ENCODE results near the gene HADH.
"Not testable (repeated sequence)": the region's sequence is repeated elsewhere in the genome, so short reads cannot be mapped to it uniquely, and the experiment has no call there.

Gene HADH

DNA sequence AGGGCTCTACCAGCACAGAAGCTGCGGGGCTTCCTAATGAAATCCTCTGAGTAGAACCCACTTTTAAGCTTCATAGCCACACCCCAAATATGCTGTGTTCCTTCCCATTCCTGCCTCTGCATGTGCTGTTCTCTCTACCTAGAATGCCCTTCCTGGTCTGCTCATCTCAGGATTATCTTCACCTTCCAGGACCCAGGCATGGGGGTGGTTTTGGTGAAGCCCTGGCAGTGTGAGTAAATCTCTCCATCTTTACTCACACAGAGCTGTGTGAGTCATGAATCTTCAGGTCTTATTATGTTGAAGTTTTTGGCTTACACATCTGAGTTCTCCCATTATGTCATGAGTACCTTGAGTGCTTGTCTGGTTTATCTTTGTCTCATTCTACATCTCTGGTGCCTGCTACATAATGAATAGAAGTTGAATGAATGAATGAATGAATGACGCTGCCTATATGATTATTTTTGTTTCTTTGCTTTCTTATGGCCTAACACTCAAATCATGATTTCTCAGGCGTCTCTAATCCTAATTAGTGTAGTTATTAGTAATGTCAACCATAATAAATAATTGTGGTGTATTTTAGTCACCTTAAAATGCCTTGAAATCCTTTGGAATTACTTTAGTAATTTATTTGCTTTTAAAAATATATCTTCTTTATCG lies 41.9 kb downstream of the HADH start:
- no peak for DNase-seq (ENCODE audit: low read depth in 2 of 2)

DNA sequence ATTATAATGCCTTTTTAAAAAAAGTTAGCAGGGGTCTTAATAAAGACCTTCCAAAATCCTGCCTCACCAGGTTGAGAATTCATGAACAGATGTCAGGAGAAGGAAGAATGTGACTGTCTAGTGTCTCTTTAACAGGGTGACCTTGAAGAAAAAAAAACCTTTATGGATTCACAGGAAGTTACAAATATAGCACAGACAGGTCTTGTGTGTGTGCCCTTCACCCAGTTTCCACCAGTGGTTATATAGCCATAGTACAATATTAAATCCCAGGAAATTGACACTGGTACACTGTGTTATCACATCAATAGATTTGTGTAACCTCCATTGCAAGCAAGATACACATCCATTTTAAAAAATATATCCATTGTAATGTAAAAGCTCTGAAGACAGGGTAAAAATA lies 43.7 kb downstream of the HADH start:
- DNase-seq (ENCODE audit: low read depth in 2 of 2) = no peak

DNA sequence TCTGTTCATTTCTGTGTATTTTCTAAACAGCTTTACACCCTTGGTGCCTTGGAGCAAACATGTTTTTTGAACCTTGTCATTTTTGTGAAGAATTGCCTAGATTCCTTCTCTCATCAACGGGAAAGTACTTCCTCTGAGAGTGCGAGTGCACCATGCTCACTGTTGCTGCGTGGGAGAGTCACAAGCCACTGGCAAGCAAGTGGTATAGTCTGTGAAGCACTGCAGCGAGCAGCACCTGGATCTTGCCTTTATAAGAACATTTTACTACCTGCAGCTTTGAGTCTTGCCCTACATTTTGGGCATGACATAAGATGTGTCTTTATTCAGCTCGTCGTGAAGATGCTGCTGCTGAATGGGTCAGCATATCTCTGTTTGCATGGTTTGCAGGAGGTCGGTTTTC lies 44.9 kb downstream of the HADH start:
- no peak for DNase-seq (ENCODE audit: low read depth in 2 of 2)

DNA sequence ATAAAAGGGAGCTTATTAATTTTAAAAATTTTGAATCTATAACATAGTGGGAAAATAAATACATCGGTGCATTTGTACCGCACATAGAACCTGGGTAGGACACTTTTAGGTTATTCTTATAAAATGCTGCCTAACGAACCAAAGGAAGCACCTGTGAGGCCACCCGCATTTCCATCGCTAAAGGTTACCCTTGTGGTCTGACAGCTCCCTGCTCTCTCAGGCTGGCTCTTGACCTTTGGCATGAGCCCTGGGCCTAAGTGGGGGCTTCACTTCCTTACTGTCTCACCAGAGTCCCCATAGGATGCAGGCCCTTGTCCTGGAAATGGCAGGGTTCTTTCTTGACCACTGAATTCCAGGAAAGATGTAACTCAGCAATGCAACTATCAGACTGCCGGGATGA lies 46.0 kb downstream of the HADH start:
- no peak for DNase-seq (ENCODE audit: low read depth in 2 of 2)

DNA sequence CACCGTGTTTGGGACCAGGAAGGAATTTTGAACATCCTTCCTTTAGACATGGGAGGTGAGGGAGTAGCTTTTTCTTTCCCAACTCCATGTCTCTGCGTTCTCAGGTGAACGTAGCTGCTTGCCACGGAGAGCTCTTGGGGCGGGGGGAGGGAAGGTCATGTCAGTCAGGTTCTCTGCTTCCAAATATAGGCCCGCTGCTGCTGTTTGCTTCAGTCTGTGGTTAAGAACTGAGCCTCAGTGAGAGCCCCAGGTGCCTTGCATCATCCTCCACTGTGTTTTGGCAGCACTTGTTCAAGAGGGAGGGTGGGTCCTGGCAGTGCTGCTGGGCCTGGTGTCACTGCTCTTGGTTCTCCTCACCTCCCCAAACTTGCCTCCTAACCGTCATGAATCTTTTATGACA lies 46.5 kb downstream of the HADH start:
- peak; percentile 40 to 42 for DNase-seq (ENCODE audit: low read depth in 2 of 2)

DNA sequence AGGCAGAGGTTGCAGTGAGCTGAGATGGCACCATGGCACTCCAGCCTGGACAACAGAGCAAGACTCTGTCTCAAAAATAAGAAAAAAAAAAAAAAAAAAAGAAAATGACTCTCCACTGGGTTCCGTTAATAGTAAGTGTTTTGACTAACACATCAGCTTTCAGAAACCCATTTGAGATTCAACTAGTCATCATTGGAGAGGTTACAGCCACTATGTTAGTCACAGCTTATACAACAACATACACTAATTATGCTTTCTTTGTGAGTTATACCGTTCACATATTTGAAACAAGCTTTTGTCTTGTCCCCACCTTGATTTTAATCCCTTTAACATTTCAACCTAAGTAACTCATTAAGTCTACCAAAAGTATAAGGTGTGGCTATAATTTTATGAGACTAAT lies 48.2 kb downstream of the HADH start:
- DNase-seq (ENCODE audit: low read depth in 2 of 2) = no peak

DNA sequence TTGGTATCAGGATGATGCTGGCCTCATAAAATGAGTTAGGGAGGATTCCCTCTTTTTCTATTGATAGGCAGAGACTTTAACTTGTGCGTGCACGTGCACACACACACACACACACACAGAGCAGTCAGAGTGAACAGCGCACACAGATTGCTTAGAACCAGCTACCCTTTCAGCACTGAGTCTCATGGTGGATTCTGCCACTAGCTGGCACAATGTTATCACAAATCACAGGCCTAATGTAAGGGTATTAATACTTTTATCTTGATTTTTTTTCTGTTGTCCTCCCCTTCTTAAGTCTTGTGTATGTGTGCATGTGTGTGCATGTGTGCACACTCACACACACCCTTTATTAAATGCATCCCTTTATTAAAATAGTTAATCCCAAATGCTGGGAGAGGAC lies 53.2 kb downstream of the HADH start:
- DNase-seq (ENCODE audit: low read depth in 2 of 2) = no peak

DNA sequence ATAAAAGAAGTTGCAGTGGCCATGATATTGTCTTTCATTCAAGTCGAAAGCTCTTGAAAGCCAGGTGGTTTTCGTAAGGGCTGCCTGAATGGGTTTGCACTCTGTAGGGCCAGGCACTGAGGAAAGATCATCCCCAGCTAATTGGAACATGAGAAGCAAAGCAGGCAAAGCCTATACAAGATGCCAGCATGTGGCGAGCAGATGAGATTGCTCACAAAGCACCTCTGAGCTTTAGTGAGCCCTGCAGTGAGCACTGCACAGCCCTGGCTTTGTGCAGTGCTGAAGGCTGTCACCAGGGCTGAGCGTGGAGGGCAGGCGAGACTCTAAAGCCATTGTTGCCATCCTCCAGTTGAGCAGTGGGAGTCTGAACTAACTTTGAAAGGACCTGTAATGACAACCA lies 53.8 kb downstream of the HADH start:
- no peak for DNase-seq (ENCODE audit: low read depth in 2 of 2)

DNA sequence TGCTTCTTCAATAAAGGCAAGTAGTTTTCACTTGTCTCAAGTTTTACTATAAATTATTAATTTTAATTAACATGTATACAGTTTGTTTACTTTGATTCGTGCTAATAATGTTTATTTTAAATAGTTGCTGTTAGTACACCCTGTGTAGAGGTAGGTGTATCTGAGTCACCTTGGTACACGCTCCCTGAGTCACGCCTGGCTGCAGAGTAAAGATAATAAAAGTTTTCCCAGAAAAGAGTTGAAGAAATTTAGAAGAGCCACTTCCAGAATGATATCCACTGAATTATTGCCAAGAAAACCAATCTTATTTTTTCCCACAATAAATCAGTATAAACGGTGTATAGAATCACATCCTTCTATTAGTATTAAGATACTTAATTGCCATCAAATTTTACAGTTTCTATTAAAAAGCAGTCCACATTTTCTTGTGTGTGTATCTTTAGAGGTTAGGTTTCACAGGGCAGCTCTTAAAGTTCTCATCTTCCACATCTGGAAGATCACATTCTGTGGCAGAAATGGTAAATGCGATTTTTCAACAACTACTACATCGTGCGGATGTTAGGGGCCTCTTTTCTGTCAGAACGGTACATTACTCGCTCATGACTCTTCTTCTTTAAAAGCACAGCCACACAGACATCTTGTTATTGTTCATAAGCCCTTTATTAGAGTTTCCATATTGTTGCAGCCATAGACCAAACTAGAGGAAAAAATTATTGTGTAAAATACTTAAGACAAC lies 55.4 kb downstream of the HADH start:
- DNase-seq (ENCODE audit: low read depth in 2 of 2) = no peak

DNA sequence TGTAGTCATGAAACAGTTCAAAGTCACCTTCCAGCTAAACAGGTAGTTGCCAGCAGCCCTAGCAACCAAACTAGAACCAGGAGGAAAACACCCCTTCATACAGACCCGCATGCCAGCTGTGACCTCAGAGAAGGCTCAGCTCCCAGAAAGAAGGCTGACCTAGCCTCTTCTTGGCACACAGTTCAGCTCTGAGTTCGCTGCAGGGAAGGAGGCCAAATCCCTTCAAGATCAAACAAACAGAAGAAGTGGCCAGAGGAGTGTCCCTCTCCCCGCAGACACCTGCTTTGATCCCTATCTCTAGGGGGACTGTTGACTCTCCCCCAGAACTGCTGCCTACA lies 56.0 kb downstream of the HADH start:
- no peak for DNase-seq (ENCODE audit: low read depth in 2 of 2)

DNA sequence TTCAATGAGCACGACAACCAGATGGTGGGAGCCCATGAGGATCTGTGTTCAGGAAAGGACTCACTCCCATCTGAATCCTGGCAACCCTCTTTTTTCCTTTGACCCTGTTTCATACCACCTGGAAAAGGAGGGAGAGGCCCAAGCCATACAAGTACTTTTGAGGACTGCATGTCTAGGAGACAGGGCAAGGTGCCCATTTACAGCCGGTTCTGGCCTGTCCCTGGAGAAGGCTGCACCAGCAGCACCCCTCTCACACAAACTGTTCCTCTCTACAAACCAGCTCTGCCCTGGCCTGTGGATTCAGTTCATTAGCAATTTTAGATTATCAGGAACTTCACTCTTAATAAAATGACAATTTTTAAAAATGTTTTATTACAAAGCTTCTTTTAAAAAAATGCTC lies 57.5 kb downstream of the HADH start:
- DNase-seq (ENCODE audit: low read depth in 2 of 2) = no peak

DNA sequence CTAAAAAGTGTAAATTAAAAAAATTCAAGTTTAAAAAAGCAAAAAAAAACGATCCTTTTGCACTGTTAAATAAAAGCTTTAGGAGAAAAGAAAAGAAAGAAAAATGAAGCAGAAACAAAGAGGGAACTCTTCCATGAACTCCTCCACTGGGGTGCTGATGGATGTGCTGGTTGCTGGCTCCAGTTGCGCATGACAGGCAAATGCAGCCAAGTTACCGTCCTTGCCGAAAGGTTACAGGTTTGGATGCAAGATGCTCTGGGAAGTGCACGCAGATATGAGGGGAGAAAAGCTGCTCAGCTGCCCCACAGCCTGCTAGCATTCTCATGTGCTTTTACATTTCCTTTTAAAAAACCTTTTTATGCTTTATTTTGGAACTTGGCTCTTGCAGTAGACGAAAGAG lies 58.5 kb downstream of the HADH start:
- no peak for DNase-seq (ENCODE audit: low read depth in 2 of 2)

DNA sequence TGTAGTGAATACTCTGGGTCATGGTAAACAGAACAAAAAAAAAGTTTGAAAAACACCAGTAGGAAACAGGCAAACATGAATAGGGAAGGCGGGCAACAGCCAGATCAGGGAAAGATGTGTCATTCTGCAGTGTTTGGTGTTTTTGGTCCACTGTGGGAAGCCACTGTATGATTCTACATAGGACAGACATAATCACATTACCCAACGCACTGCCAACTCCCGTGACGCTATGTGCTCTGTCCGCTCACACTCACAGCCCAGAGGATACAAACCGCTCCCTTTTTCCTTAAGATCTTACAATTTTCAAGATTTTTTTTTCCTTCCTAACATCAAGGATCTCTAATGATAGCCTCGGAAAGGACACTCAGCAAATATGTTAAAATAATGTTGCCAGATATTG lies 59.3 kb downstream of the HADH start:
- DNase-seq (ENCODE audit: low read depth in 2 of 2) = no peak

DNA sequence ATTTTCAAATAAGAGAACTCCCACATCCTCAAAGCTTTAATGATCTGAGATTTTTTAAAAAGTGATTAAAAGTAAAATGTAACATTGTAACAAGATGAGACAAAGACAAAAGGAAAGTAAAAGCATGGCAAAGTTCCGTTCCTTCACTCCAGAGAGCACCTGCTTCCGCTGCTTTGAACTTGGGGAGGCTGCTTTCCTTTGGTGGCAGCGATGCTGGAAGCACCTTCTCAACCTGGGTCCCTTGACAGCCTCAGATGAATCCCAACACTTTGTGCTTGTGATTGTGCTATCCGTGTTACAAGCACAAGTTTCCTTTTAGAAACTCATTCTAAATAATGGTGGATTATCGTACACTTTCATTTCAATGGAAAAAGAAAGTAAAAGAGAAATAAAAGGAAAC lies 59.7 kb downstream of the HADH start:
- no peak for DNase-seq (ENCODE audit: low read depth in 2 of 2)

DNA sequence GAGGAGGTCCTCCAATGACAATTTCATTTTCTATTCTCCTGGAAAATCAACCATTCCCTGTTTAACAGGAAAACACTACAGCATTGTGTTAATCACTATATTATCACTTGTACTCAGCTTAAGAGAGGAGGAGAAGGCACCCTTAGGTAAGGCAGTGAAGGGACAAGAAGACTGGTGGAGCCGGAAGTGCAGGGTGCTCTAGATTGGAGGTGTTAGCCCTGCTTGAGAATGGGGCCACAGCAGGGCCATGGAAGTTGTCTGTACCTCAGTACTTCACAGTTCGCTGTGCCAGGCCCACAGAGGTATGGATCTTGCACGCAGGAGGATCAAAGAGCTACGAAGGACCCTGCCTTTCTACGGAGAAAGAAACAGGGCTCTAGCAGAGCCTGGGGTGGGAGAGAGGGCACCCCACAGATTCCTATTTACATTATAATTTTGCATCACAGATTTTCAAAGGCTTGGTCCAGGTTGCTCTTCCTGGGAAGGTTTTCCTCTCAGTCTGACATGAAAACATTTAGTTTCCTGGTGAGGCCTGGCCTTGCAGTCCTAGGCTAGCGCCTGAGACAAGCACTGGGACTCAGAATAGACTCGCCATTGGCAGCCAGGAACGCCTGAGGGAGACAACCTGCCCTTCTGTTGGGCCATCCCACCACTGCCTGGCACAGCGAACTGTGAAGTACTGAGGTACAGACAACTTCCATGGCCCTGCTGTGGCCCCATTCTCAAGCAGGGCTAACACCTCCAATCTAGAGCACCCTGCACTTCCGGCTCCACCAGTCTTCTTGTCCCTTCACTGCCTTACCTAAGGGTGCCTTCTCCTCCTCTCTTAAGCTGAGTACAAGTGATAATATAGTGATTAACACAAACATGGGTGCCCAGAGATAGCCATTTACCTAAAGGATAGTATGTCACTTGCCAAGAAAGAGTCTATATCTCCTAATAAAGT lies 60.8 kb downstream of the HADH start:
- DNase-seq (ENCODE audit: low read depth in 2 of 2) = not testable (repeated sequence)

DNA sequence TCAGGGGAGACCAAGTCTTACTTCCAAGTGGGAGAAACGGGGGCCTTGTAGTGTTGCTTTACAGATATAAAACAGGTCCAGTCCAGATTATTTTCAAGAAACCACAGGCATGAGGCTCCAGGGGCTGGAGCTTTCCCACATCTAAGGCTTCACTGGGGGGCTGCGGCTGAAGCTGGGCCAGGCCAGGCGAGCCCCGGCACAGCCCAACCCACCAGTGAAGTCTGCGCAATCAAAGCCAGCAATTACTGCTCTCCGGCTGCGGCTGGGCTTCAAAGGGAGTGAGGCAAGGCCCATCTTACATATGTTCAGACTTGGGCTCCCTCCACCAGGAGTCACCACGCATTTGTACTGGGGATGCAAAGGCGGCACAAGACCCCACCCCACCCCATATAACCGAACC lies 61.7 kb downstream of the HADH start:
- DNase-seq (ENCODE audit: low read depth in 2 of 2) = no peak

DNA sequence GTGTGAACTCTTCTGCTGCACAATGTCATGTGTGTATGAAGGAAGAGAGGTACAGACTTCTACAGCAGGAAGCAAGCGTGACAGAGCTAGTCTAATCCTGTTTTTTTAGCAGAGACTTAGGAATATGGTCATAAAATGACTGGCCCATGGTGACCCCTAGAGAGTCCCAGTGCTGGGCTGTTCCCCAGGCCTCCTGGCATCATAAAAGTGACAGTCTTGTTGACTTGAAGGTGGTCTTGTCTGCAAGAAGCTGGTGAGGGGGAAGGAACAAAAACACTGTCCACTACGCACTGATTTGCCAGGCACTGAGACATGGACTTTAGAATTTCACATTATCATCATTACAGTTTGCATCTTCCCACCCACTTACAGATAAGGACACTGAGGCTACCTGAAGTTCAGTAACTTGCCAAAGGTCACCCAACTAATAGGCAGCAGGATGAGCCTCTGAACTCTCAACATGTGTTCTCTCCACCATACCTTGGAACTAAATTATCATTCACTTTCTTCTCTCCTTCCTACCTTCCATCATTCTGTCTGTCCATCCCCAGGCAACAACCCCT lies 63.0 kb downstream of the HADH start:
- no peak for DNase-seq (ENCODE audit: low read depth in 2 of 2)

DNA sequence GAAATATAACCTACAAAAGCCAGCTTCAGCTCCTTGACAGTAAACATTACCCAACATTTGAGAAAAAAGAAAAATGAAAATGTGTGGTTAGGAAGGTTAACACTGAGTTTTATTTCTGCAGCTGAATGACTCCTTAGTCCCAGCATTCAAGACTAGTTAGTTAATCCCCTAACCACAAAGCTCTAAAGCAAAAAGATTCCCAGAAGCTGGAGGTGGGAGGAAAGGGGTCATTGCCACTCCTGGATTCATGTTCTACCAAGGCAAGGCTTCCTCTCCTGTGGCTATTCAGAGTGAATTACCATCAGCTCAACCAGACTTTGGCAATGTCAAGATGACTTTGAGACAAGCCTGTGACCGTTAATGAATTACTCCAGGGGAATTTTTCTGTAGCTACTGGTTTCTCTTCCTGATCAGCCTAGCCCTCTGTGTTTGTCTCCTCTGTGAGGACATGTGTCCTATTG lies 63.6 kb downstream of the HADH start:
- no peak for DNase-seq (ENCODE audit: low read depth in 2 of 2)

DNA sequence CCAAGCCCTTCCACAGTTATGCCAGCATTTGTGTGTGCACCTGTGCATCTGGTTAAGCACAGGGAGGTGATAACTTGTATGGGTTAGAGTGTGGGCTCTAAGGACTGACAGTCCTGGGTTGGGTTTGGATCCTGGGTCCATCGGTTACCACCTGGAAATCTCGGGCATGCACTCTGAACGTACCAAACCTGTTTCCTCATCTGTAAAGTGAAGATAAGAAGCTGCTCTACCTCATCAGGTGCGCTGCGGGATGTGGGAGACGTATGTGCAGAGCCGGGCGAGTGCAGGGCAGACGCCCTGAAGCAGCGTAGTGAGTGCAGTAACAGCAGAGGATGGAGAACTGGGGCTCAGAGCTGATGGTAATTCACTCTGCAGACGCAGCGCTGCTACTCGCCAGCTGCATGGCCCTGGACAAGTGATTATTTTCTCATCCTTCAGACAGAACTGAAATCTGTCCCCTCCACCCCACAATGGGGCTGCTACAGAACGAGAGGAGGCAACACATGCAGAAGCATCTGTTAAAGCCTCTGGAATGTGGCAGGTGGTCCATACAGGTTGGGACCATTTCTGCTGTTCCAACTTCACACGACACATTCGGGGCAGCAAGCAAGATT lies 64.4 kb downstream of the HADH start:
- DNase-seq (ENCODE audit: low read depth in 2 of 2) = no peak

DNA sequence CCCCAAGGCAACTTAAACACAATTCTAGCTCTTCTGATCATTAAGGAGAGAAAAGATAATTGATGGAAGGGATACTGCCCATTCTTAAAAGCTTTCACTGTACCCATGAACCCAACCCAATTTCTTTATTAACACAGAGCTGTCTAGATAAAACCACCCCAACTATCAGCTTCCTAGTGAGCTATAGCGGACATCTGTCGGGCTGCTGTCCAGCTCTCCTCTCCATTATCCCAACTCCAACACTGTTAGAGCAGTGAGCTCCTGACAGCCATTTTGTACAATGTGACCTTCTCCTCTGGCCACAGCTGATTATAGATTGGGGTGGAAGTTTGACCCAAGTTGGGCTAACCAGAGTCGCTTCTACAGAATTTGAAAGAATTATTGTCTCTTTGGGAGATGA lies 66.1 kb downstream of the HADH start:
- DNase-seq (ENCODE audit: low read depth in 2 of 2) = no peak

DNA sequence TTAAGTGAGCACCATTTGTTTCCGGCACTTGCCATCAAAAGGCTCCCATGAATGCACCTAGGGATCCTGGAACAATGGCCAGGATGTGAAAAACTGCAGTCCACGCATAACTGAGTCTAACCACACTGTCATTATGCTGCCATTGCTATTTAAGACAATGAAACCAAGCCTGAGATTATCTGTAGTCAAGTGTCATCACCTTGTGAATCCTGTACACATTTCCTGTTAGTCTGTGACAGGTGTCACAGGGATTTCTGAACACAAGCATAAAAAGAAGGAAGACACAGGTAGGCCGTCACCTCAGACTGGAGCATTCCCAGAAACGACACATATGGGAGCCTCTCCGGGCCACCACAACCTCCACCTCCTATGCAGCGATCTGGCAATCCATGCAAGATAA lies 66.7 kb downstream of the HADH start:
- no peak for DNase-seq (ENCODE audit: low read depth in 2 of 2)
